MG63 (cell line): ENCODE data around the gene BLCAP. TPM values are rescaled to one million over a fixed set of nuclear protein-coding genes. Genes with fewer than 3 reads are reported as not detected.
"Not testable (repeated sequence)": the region's sequence is repeated elsewhere in the genome, so short reads cannot be mapped to it uniquely, and the experiment has no call there.

ENCODE experiments used
- DNase-seq: peaks from one replicate; pipeline ENCODE4 v3.0.0-alpha.2; 2020
- H3K27me3 ChIP-seq: fragments of 250-450 bp; sonication (Bioruptor Pico); 2 replicates; pipeline ENCODE4 v1.5.1; 2020; ENCODE audit warnings: mild to moderate bottlenecking, moderate library complexity
- H3K36me3 ChIP-seq: fragments of 250-450 bp; sonication (Bioruptor Pico); 2 replicates; pipeline ENCODE4 v1.5.1; 2020; ENCODE audit warnings: mild to moderate bottlenecking, moderate library complexity
- H3K4me3 ChIP-seq: fragments of 250-450 bp; sonication (Bioruptor Pico); 2 replicates; pipeline ENCODE4 v1.5.1; 2020; ENCODE audit warnings: mild to moderate bottlenecking, moderate library complexity
- H3K9me3 ChIP-seq: fragments of 250-450 bp; sonication (Bioruptor Pico); 2 replicates; pipeline ENCODE4 v1.5.1; 2020; ENCODE audit warnings: mild to moderate bottlenecking, moderate library complexity
- total RNA-seq: library from RNA; depleted of rRNA; stranded (reverse); fragments of >200 nt; shearing (Covaris generic); gene quantifications from 2 replicates; pipeline ENCODE4 v1.2.3, GENCODE V29; 2014; ENCODE audit warnings: low replicate concordance

BLCAP gene
- total RNA-seq, 1 experiment from 2014 or later, result 26.6 TPM

DNA sequence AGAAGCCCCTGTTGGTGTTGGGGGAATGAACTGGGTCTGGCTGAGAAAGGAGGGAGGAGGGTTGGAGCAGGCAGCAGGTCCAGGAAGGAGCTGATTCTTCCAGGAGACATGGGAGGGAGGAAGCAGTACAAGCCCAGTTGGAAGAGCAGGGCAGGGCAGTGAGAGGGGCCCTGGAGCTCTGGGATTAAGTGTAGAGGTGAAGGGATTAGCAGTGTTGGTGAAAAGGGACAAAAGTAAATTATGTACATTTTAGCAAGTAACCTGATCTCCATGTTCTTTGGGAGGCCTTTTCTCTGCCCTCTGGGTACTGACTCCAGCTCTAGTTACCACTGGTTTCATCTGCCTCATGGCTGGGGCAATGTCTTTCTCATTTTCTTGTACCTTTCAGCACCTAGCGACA, 41.5 kb downstream of the BLCAP start:
- DNase-seq, H3K36me3 ChIP-seq: not testable (repeated sequence)

DNA sequence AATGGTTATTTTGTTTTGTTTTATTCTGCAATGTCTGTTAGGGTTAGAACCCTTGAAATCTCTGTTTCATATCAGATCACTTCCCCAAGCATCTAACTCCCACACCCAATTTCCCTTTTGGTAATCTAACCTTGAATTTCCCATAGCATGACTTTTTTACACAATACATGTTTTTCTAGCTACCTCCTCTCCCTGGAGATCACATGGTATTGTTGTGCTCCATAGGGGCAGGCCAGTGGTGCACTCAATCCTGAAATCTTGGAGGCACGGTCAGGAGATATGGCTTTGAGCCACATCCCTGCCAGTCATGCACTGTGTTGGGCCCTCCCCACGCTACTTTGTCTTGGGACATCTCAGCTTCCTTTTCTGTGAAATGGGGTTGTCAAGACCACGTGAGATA, 43.3 kb downstream of the BLCAP start:
- Histone ChIP-seq H3K36me3 (no peaks in the 10 kb centered on the region), H3K4me3 (no peak overlapping the region), H3K9me3 (no peaks in the 10 kb centered on the region; the same call in 1 of the 2 replicates), H3K27me3 (peaks cover 16% of the 10 kb centered on the region; the same call in 1 of the 2 replicates)
- no peak for DNase-seq

More for the DNA sequence above, 41.5 kb downstream of the BLCAP start:
- peaks cover 16% of the 10 kb centered on the region; the same call in 1 of the 2 replicates for H3K27me3 ChIP-seq
- not testable (repeated sequence) for H3K9me3 ChIP-seq, H3K4me3 ChIP-seq

DNA sequence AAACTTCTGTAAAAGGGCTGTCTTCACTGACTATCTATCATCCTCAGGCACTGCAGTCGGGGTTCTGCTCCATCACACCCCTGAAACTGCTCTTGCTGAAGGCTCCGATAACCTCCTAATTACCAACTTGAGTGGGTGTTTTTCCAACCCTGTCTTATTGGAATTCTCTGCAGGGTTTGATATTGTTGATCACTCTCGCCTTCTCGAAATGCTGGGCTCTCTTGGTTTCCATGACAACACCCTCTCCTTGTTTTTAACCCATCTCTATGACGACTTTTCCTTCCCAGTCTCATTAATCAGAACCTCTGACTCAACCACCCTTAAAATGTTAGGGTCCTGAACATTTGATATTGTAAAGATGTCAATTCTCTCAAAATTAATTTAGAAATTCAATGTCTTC, 46.1 kb downstream of the BLCAP start:
- Histone ChIP-seq H3K36me3 (no peaks in the 10 kb centered on the region), H3K27me3 (peaks cover 25% of the 10 kb centered on the region; the same call in 1 of the 2 replicates), H3K9me3 (no peaks in the 10 kb centered on the region; the same call in 1 of the 2 replicates), H3K4me3 (no peak overlapping the region)
- DNase-seq, result no peak

DNA sequence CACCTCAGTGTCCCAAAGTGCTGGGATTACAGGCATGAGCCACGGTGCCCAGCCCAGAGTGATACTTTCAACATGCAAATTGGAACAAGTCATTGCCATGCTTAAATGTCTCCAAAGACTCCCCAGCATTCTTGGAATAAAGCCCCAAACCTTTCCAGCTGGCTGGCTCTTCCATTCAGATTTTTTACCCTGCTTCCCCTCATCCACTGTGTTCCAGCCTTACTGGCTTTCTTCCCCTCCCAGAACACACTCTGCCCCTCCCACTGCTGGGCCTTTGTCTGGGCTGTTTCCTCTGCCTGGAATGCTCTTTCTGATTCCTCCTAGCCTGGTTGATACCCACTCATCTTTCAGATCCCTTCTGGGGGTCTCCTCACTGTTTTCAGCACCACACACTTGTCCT, 46.8 kb downstream of the BLCAP start:
- H3K36me3 ChIP-seq, result no peaks in the 10 kb centered on the region
- DNase-seq, result no peak
- H3K27me3 ChIP-seq, result peaks cover 25% of the 10 kb centered on the region
- H3K9me3 ChIP-seq, result no peaks in the 10 kb centered on the region; the same call in 1 of the 2 replicates
- H3K4me3 ChIP-seq, result no peak overlapping the region

DNA sequence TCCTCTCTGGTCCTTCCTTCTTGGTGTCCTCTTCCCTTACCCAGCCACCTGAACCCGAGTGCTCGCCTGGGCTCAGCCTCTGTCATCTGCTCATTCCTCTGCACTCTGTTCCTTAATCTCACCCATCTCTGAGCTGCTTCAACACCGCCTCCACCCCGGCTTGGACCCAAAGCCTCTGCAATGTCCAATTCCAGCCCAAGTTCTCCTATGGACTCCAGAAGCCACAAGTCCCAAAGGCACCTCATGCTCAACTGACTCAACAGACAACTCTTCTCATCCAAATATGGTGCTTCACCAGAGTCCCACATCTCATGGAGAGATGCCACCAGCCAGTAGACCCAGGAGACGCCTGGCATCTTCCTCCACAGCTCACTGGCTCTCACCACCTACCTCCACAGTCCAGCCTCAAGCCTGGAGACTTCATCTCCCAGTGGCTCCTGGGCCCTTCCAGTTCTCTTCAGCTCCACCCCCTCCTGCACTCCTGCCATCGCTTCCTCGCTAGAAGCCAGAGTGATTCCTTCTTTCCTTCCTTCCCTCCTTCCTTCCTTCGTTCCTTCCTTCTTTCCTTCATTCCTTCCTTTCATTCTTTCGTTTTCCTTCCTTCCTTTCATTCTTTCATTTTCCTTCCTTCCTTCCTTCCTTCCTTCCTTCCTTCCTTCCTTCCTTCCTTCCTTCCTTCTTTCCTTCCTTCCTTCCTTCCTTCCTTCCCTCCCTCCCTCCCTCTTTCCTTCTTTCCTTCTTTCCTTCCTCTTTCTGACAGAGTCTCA, 47.6 kb downstream of the BLCAP start:
- H3K36me3 ChIP-seq, result no peaks in the 10 kb centered on the region
- no peak overlapping the region for H3K4me3 ChIP-seq
- peaks cover 31% of the 10 kb centered on the region for H3K27me3 ChIP-seq
- DNase-seq, result no peak
- H3K9me3 ChIP-seq, result no peaks in the 10 kb centered on the region; the same call in 1 of the 2 replicates

DNA sequence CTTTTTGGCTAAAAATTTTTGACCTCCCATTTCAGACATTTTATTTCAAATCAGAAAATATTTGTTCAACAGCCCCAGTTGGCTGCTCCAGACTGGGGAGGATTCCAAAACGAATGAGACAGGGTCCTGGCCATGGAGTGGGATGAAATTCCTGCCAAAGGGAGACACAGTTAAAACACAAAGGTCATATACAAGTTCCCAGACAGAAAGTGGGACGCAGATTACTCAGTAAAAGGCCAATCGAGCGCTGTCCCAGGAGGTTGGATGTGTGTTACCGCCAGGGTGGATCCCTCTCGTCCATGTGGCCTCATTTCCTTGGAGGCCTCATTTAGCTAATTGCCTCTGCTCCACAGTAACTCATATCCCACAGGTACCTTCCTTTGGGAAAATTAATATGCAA, 48.4 kb downstream of the BLCAP start:
- peaks cover 37% of the 10 kb centered on the region for H3K27me3 ChIP-seq
- no peaks in the 10 kb centered on the region; the same call in 1 of the 2 replicates for H3K9me3 ChIP-seq
- H3K4me3 ChIP-seq, result no peak overlapping the region
- no peaks in the 10 kb centered on the region for H3K36me3 ChIP-seq
- no peak for DNase-seq

DNA sequence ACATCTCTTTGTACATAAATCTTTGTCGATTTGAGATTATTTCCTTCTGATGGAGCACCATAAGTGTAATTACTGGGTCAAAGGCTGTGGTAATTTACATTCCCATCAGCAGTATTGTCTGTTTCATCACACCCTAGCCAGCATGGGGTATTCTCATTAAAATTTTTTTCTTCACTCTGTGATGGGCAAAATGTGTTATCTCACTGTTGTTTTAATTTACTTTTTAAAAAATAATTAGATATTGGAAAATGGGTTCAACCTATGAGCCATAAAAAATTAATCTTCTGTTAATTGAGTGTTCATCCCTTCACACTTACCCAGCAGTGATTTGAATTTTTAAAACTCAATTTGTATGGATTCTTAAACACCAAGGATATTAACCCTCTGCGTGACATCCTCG, 50.6 kb downstream of the BLCAP start:
- no peaks in the 10 kb centered on the region for H3K36me3 ChIP-seq
- no peak for DNase-seq
- H3K9me3 ChIP-seq, result no peaks in the 10 kb centered on the region
- H3K4me3 ChIP-seq, result no peak overlapping the region
- H3K27me3 ChIP-seq, result peaks cover 25% of the 10 kb centered on the region

DNA sequence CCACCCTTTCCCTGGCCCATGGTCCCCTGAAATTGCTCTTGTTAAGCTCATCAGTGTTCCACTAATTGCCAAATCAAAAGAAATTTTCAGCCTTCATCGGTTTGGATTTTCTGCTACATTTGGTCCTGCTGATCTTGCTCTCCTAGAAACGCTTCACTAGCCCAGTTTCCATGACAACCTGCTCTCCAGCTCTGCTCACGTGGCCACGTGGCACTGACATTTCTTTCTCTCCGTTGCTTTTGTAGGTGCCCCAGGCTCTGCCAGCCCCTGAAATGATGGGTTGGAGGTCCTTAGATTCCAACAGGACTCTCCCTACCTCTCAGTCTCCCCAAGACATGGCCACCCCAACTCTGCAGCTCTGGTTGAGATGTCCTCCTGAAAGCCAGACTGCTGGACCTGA, 52.4 kb downstream of the BLCAP start:
- no peaks in the 10 kb centered on the region for H3K36me3 ChIP-seq
- DNase-seq, result no peak
- H3K9me3 ChIP-seq, result no peaks in the 10 kb centered on the region
- H3K4me3 ChIP-seq, result no peak overlapping the region
- H3K27me3 ChIP-seq, result peaks cover 25% of the 10 kb centered on the region

DNA sequence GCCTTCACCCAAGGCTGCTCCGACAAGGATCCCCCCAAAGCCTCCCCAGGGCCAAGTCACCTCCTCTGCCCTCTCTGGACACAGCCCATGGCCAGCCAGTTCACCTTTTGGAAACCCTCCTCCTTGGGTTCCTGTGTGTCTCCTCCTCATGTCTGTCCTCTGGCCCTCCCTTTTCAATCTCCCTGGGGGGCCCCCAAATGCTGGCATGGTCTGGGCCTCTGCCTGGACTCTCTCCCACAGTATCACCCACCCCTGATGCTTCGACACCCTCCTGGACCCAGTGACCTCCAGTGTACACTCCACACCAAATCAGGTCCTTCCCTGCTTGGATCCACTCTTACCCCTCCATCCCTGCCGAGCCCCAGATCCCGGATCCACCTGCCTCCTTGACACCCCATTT, 53.3 kb downstream of the BLCAP start:
- H3K9me3 ChIP-seq, result no peaks in the 10 kb centered on the region
- H3K4me3 ChIP-seq, result no peak overlapping the region
- DNase-seq, result no peak
- peaks cover 25% of the 10 kb centered on the region for H3K27me3 ChIP-seq
- no peaks in the 10 kb centered on the region for H3K36me3 ChIP-seq

DNA sequence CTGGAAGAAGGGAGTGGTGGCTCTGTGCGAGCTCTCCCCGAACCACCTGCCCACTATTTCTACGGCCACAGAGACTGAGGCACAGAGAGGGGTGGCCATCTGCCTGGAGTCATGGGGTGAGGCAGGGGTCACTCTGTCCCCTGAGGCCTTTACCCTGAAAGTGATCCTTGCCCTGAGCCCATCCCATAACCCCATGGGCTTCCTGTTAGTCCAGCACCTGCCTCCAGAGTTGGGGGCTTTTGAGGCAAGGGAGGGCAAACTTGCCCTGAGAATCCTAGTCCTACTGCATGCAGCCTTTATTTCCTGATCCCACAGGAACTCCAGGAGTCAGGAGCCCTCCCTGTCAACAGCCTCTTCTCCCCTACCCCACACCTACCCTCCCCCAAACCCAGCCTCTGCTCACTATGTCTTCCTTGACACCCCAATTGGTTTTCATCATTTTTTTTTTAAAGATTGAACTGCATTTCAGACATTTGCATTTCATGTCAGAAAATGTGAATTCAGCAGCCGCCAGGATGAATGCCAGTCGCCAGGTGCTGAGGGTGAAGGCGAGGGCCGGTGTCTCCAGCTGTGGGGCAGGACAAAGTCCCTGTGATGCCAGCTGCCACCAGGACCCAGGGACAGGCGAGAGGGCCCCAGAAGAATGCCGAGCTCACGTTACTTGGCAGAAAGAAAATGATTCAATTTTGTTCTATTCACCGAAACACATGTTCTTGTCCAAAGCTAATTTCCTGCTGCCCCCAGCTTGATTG, 54.3 kb downstream of the BLCAP start:
- H3K9me3 ChIP-seq, result no peaks in the 10 kb centered on the region
- peaks cover 24% of the 10 kb centered on the region for H3K27me3 ChIP-seq
- H3K4me3 ChIP-seq, result no peak overlapping the region
- no peaks in the 10 kb centered on the region for H3K36me3 ChIP-seq
- no peak for DNase-seq

DNA sequence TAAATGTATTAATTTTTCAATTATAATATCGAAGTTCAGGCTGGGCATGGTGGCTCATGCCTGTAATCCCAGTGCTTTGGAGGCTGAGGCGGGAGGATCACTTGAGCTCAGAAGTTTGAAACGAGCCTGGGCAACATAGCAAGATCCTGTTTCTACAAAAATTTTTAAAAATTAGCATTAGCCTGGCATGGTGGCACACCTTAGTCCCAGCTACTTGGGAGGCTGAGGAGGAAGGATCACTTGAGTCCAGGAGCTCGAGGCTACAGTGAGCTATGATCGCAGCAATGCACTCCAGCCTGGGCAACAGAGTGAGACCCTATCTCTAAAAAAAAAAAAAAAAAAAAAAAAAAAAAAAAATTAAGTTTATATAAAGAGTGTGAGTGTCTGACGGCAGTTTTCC, 55.2 kb downstream of the BLCAP start:
- peaks cover 16% of the 10 kb centered on the region for H3K27me3 ChIP-seq
- not testable (repeated sequence) for H3K9me3 ChIP-seq, H3K4me3 ChIP-seq, DNase-seq, H3K36me3 ChIP-seq

DNA sequence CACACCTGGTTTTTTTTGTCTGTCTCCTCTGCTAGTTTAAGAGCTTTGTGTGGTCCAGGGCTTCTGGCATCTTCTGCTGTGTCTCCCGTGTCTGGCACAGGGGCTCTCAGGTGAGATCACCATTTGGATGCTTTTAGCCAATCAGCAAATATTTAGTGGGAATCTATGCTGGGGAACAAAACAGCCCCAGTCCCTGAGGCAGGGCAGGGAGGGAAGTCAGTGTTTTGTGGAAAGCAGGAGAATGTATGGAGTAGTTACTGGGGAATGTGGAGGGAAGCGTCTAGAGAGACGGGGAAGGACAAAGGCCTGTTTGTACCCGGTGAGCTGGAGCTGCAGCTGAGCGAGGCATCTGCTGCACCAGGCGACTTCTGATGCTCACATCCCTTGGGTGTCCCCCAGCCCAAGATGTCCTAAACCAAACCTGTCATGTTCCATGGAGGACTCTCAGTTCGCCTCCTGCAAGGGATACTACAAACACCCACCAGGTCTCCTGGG, 55.9 kb downstream of the BLCAP start:
- H3K27me3 ChIP-seq, result peaks cover 16% of the 10 kb centered on the region
- no peaks in the 10 kb centered on the region for H3K36me3 ChIP-seq
- H3K9me3 ChIP-seq, result no peaks in the 10 kb centered on the region
- no peak for DNase-seq
- H3K4me3 ChIP-seq, result no peak overlapping the region

DNA sequence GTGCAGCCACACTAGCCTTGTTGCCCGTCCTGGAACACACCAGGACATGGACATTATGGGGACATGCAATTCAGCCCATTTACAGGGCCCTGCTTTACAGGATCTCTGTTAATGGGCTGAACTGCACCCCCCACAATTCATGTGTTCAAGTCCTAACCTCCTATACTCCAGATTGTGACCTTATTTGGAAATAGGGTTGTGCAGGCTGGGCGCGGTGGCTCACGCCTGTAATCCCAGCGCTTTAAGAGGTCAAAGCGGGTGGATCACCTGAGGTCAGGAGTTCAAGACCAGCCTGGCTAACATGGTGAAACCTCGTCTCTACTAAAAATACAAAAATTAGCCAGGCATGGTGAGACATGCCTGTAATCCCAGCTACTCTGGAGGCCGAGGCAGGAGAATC, 57.5 kb downstream of the BLCAP start:
- not testable (repeated sequence) for H3K36me3 ChIP-seq, H3K9me3 ChIP-seq, DNase-seq, H3K4me3 ChIP-seq
- H3K27me3 ChIP-seq, result peaks cover 14% of the 10 kb centered on the region

DNA sequence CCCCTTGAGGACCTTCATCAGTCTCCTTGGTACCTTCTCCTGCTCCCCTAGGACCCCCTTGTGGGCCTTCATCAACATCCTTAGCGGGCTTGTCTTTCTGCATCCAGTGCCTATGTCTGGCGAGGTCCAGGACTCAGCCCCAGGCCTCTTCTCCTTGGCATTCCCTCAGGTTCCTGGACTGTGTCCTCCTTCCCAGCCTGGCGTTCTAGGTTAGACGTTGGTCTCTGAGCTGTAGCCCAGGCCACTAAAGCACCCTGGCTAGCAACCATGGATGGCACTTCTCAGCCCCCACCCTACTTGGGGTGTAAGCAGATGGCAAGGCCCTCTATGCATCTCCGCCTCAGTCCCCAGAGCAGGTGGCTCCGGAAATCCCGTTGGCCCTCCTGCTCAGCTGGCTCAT, 58.1 kb downstream of the BLCAP start:
- Histone ChIP-seq H3K4me3 (no peak overlapping the region), H3K9me3 (no peaks in the 10 kb centered on the region), H3K27me3 (peaks cover 8% of the 10 kb centered on the region), H3K36me3 (no peaks in the 10 kb centered on the region)
- DNase-seq, result no peak

DNA sequence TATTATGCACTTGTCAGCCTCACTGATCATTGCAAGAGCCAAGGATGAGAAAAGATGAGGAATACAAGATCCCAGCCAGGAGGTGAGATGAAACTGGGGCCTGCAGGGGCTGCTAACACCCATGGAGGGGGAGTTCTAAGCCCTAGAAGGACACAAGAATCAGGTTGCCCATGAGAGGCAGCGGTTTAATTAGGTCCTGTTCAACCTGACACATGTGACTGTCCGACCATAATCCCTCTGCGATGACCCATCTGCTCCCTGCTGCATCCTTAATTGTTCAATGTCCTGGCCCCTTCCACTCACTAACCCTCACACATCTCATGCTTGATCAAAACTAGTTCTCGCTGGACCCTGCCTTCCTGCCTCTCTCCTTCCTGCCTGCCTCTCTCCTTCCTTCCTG, 58.8 kb downstream of the BLCAP start:
- Histone ChIP-seq H3K36me3 (no peaks in the 10 kb centered on the region), H3K27me3 (peaks cover 7% of the 10 kb centered on the region), H3K4me3 (no peak overlapping the region), H3K9me3 (no peaks in the 10 kb centered on the region)
- DNase-seq, result no peak
